HG02870 (cell line): ENCODE measurements around the gene TBP.
"Not testable (repeated sequence)": the region's sequence is repeated elsewhere in the genome, so short reads cannot be mapped to it uniquely, and the experiment has no call there.

Experiments
- ATAC-seq: cut with Tn5 transposase; IDR thresholded peaks from one replicate; pipeline ENCODE4 v1.9.1; 2021; ENCODE audit warnings: mild to moderate bottlenecking, moderate library complexity; ENCODE audit not compliant: unreplicated experiment

TBP gene

DNA sequence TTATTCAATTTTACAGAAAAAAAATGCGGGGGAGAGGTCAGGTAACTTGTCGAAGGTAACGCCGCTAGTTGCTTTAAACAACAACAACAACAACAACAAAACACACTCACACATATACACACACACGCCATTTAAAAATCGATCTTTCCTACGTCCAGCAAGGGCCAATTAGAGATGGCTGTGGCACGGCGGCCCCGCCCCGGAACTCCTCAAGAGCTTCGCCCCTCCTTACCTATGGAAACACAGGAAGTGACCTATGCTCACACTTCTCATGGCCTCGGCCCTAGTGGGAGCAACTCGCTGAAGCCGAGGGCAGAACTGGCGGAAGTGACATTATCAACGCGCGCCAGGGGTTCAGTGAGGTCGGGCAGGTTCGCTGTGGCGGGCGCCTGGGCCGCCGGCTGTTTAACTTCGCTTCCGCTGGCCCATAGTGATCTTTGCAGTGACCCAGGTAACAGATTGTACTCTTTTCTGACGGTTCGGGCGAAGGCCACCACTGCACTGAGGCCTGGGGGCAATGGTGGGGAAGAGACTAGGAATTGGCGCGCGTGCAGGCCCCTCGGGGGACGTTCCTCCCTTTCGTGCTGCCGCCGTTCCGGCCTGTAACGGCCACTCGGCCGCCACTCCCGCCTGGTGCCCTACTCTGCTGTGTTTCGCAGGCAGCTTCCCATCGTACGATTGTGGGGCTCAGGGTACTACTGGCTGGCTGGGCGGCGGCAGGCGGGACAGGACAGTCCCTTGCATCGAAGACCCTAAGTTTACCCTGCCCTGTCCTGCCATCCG lies at the start of gene TBP:
TBP (plus strand) TSS at position 357 of the 783 bp plus-strand sequence. CDS start 2,661 bp downstream, outside the sequence.
- peak; percentile 96 for ATAC-seq

GRCh38 chr6:170504479-170504878 lies 49.7 kb upstream of the TBP start:
- ATAC-seq: no peak

DNA sequence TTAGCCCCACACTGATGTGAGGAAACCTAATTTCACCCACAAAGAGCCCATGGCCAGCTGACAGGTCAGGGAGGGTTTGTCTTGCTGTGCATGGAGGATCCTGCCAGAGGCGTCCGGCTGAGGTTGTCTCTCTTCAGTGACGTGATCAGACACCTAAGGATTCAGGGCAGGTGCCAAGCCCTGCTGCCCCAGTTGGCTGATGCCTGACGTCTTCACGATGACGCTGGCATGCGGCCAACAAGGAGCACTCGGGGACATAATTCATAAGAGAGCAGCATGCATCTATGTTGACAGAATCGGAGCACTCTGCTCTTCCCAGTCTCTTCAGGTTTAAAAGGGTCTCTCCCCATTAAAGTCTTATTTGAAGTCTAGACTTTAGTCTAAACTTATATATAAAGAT lies 48.9 kb upstream of the TBP start:
- ATAC-seq: no peak

DNA sequence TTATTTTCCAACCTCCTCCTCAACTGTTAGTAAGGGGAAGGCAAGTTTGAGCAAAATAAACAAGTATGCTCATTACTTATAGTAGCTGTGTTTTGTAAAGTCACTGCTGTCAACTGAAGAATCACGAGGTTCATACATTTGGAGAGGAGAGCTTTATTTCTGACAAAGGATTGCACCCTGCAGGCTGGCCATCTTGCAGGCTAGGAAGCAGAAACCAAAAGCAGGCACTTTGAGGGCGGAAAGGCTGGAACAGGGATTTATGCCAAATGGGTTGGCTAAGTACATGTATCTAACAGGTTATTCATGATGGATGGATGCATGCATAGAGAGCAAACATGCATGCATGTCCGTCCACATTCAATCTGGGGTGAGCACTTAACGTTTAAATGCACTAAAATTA lies 47.7 kb upstream of the TBP start:
- no peak for ATAC-seq

- not testable (repeated sequence) for ATAC-seq
Observed at GRCh38 chr6:170507728-170508127, 46.4 kb upstream of the TBP start.

GRCh38 chr6:170508275-170508674 lies 45.9 kb upstream of the TBP start:
- ATAC-seq: not testable (repeated sequence)

DNA sequence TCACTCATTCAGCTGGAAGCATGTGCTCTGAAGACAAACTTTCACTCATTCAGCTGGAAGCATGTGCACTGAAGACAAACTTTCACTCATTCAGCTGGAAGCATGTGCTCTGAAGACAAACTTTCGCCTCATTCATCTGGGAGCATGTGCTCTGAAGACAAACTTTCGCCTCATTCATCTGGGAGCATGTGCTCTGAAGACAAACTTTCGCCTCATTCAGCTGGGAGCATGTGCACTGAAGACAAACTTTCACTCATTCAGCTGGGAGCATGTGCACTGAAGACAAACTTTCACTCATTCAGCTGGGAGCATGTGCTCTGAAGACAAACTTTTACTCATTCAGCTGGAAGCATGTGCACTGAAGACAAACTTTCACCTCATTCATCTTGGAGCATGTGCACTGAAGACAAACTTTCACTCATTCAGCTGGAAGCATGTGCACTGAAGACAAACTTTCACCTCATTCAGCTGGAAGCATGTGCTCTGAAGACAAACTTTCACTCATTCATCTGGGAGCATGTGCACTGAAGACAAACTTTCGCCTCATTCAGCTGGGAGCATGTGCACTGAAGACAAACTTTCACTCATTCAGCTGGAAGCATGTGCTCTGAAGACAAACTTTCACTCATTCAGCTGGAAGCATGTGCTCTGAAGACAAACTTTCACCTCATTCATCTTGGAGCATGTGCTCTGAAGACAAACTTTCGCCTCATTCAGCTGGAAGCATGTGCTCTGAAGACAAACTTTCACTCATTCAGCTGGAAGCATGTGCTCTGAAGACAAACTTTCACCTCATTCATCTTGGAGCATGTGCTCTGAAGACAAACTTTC lies 45.1 kb upstream of the TBP start:
- ATAC-seq: not testable (repeated sequence)

DNA sequence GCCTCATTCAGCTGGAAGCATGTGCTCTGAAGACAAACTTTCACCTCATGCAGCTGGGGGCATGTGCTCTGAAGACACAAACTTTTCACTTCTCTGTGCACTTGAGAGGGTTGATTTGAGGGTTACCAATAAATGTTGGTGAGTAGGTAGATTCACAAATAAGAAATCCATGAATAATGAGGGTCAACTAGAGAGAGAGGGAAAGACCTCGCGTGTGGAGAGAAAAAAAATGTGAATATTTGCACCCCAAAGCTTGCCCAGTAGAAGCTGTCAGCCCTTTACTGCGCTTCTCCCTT lies 44.5 kb upstream of the TBP start:
- no peak for ATAC-seq

GRCh38 chr6:170510631-170511030 lies 43.5 kb upstream of the TBP start:
- no peak for ATAC-seq

- no peak for ATAC-seq
Observed at GRCh38 chr6:170512249-170512648, 41.9 kb upstream of the TBP start.

GRCh38 chr6:170514908-170515307 lies 39.3 kb upstream of the TBP start:
- no peak for ATAC-seq

- ATAC-seq: peak; percentile 95
Observed at GRCh38 chr6:170516783-170517616, 37.2 kb upstream of the TBP start.

DNA sequence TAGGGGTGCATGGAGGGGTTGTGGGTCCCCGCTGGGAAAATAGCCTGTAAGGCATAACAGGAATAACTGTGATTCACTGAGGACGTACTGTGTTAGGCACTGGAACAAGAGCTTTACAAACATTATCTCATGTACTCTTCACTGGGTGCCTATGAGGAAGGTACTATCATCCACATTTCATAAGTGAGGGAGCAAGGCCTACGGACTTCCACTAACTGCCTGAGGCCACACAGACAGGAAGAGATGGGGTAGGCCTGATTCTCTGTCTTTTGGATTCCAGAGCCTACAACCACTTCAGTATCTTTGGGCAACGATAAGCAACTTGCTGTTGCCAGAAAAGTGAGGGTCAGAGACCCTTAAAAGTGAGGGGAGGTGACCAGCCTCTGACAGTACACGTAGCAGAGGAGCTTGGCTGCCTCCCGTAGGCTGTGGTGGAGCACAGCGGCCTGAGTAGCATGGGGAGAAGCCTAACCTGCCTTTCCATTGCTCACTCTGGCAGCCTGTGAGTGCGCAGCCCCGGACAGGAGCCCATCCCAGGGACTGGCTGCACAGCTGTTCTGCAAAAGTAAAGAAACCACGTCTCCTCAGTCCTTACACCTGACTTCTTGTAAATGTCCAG lies 31.5 kb upstream of the TBP start:
- no peak for ATAC-seq

DNA sequence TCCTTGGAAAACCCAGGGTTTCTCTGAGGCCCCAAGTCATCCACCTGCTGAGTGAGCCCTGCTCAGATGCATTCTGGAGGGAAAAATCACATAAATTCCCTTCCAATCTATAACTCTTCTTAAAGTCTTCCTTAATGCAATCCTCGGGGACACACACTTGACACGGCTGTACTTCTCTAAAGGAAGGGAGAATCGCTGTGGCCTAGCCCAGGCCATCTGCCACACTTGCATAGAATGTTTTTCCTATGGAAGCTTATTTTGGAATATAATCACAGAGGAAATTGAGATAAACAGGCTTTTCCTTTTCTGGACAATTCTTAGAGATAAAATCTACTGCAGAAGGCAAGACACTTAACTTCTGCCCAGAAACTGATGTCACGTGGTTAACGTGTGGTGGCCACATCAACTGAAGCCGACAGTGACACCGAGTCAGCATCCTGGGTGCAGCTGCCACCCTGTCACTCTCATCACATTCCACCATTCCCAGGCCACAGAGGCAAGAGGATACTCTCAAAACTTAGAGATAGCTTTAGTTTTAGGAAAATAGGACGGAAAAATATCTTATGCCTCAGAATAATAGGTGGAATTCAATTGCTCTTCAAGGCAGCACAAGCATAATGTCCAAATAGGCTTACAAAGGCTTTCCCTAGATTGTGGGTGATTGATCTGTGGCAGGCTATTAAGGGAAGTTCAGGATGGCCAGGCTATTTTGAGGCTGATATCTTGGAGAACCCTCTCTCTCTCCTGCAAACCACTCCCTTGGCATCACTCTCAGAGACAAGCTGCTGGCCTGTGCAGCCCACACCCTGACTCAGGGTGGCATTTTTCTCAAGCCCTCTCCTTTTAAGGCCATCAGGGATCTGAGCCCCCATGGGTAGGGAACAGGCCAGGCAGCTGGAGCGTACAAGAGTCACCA lies 30.7 kb upstream of the TBP start:
- no peak for ATAC-seq

DNA sequence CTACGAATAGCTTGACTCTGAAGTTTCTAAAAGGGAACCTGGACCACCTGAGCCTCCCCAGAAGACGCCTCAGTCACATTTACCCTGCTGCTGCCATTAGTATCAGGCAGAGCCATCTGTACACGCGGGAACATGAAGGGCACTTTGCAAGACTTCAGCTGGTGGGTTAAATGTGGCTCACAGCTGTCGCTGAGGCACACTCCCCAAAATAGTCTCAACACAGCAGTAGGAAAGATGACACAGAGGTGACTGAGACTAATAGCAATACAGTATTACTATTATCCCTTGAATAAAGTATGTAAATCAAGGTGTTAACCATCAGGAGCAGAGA lies 30.0 kb upstream of the TBP start:
- no peak for ATAC-seq

DNA sequence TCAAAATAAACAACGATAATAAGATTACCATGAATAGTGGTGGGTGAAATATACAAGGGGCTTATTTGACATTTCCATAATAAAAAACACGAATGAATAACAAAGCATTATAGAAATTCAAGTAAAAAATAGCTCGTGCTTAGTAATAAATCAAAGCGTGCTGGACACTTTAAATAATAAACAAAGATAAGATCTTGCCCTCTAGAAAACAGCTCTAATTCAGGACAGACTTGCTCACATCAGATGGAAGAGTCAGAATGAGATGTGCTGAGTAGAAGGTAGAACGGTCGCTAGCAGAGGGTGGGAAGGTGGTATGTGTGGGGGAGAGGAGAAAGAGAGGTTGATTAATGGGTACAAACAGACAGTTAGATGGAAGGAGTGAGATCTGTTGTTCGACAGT lies 28.4 kb upstream of the TBP start:
- ATAC-seq: no peak

- not testable (repeated sequence) for ATAC-seq
Observed at GRCh38 chr6:170527995-170528394, 26.2 kb upstream of the TBP start.

DNA sequence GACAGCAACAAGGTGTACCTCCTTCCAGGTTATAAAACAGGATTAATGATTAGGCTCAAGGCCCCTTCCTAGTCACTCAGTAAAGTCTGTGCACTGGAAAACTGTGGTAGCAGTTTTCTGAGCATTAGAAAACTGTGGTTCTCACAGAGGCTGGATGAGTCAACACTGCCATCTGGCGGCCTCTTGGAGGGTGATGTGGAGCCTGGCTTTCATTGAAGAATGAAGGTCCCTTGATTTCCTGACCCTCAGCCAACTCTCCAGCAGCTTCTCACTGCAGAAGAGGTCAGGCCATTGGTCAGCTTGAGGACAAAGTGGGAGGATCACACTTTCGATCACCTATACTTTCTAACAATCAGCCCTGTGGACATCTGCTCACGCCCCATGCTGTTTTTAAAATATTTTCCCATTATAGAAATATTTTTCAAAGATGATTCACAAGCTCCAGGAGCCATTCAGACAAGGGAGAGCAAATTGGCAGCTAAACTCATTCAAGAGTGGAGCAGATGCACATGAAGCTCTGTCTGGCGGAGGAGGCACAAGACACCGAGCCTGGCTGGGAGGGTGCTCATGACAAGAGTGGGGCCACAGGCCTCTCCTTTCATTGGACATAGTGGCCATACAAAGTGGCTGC lies 24.2 kb upstream of the TBP start:
- peak; percentile 70 for ATAC-seq

DNA sequence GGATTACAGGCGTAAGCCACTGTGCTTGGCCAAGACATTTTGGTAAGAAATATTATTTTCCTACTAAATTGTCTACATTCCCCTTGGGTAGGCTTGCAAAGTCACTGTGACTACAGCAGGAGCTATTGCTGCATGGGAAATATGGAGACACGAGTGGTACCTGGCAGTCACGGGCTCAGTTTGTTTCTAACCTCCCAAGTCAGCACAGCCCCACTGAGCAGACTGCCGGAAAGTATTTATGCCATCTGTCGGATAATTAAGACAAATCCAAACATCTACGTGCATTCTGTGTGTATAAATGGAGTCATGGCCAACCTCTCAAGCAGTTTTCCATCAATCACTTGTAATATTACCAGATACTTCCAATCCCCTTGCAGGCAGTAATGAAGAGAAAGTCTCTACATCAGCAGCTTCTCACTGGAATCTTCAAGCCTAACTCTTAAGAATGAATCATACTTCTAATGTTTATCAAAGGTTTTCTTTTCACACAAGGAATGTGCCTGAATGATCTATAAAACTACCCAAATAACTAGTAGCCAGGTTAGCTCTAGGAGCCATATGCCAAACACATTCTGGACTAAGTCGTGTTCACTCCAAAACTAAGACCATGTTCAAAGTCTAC lies 21.2 kb upstream of the TBP start:
- no peak for ATAC-seq
